HepG2 (cell line): Measurements from ENCODE around the gene AKAIN1. TPM values are rescaled to one million over a fixed set of nuclear protein-coding genes. Genes with fewer than 3 reads are reported as not detected.

ENCODE experiments used
- ADNP ChIP-seq: sonication (generic); formaldehyde crosslinking; IDR thresholded peaks from 2 replicates; pipeline ENCODE4 v1.4.0; 2020; ENCODE audit warnings: missing genetic modification reagents
- ATRX ChIP-seq: sonication (generic); formaldehyde crosslinking; IDR thresholded peaks from 2 replicates; pipeline ENCODE4 v1.4.0; 2020; ENCODE audit warnings: missing genetic modification reagents, borderline replicate concordance
- DZIP1 ChIP-seq: sonication (generic); formaldehyde crosslinking; IDR thresholded peaks from 2 replicates; pipeline ENCODE4 v1.5.0; 2020; ENCODE audit warnings: mild to moderate bottlenecking, missing genetic modification reagents
- HMGA1 ChIP-seq: sonication (generic); formaldehyde crosslinking; conservative IDR thresholded peaks from 2 replicates; pipeline ENCODE4 v1.4.0; 2020; ENCODE audit warnings: missing genetic modification reagents
- KMT2B ChIP-seq: IDR thresholded peaks from 2 replicates; pipeline ENCODE4 v1.6.1; 2016; ENCODE audit warnings: missing genetic modification reagents, missing compliant biosample characterization
- NFKB2 ChIP-seq: sonication (generic); formaldehyde crosslinking; IDR thresholded peaks from 2 replicates; pipeline ENCODE4 v1.4.0; 2020; ENCODE audit warnings: missing genetic modification reagents, borderline replicate concordance
- PLSCR1 ChIP-seq: sonication (generic); formaldehyde crosslinking; IDR thresholded peaks from 2 replicates; pipeline ENCODE4 v1.5.0; 2020; ENCODE audit warnings: missing genetic modification reagents, mild to moderate bottlenecking, borderline replicate concordance
- SIN3A ChIP-seq: IDR thresholded peaks from 2 replicates; pipeline ENCODE4 v1.6.1; 2011; ENCODE audit warnings: low read depth, mild to moderate bottlenecking, control low read depth, low read length, borderline replicate concordance
- SNAPC4 ChIP-seq: sonication (generic); formaldehyde crosslinking; IDR thresholded peaks from 2 replicates; pipeline ENCODE4 v1.4.0; 2020; ENCODE audit warnings: mild to moderate bottlenecking, missing genetic modification reagents
- TFE3 ChIP-seq: IDR thresholded peaks from 2 replicates; pipeline ENCODE4 v1.6.1; 2016
- ZIK1 ChIP-seq: sonication (generic); formaldehyde crosslinking; IDR thresholded peaks from 2 replicates; pipeline ENCODE4 v1.5.0; 2020; ENCODE audit warnings: mild to moderate bottlenecking, low read depth, missing genetic modification reagents, borderline replicate concordance
- ZNF10 ChIP-seq: sonication (generic); formaldehyde crosslinking; IDR thresholded peaks from 2 replicates; pipeline ENCODE4 v1.4.0; 2020; ENCODE audit warnings: mild to moderate bottlenecking, low read depth, missing genetic modification reagents, borderline replicate concordance
- ZNF24 ChIP-seq: fragments of 450-650 bp; IDR thresholded peaks from 2 replicates; pipeline ENCODE4 v1.6.1; 2017; ENCODE audit warnings: antibody characterized with exemption, mild to moderate bottlenecking
- polyA plus RNA-seq, 8 experiments: library from polyadenylated mRNA; depleted of rRNA in 3 of 8; stranded (reverse) in 7 of 8; unstranded in 1 of 8; fragments of >200 nt; fragmentation: Illumina TruSeq in 4 of 8; extraction: Trizol in 4 of 8; gene quantifications; 2 replicates each; pipeline versions ENCODE4 v1.2.1 to v1.2.3, GENCODE V29; 2011 to 2016; ENCODE audit warnings: low read depth in 4 of 8, missing spikeins in 1 of 8, mixed read lengths in 1 of 8; ENCODE audit not compliant: insufficient read depth in 1 of 8
- total RNA-seq, 5 experiments: library from RNA; depleted of rRNA; stranded (reverse); fragments of >200 nt; fragmentation: Illumina TruSeq; extraction: Trizol; gene quantifications; 2 replicates each; pipeline ENCODE4 v1.2.3, GENCODE V29; 2016; ENCODE audit warnings: low read depth in 1 of 5
- TF ChIP-seq, protein P1 (sequence below): sonication (generic); formaldehyde crosslinking; IDR thresholded peaks from 2 replicates; pipeline ENCODE4 v1.4.0; 2020; ENCODE audit warnings: missing genetic modification reagents, borderline replicate concordance

Gene AKAIN1
- total and polyA plus RNA-seq, 2 of the 13 experiments (the other 11 are each of a cell fraction or from before 2014, with no cell fraction given) = not detected

DNA sequence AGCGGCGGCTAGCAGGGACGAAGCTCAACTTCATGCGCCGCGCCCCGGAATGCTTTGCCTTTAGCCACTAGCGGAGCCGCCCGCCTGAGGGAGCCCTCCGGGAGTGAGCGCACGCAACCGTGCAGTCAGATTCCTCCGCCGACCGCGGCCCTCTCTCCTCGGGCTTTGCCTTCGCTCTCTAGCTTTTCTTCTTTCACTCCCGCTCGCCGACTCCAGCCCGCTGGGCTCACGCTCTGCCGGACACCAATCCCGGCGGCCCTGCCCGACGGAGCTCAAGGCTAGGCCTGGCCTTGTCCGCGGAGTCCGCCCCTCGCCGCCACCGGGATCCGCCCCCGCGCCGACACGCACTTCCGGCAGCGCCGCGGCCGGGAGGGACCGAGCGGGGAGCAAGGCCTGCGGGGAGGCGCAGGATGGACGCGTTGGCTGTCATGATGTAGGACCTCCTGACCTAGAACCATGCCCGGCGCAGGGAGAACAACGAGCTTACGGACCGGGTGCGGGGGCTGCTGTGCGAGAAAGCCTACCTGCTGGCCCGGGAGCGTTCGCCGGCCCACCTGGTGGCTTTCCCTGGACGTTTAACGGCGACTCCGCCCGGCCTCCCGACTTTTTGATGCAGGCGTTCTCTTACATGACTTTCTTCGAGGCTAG is 40.8 kb upstream of the AKAIN1 start (continued):
- TF ChIP-seq, protein P1, sequence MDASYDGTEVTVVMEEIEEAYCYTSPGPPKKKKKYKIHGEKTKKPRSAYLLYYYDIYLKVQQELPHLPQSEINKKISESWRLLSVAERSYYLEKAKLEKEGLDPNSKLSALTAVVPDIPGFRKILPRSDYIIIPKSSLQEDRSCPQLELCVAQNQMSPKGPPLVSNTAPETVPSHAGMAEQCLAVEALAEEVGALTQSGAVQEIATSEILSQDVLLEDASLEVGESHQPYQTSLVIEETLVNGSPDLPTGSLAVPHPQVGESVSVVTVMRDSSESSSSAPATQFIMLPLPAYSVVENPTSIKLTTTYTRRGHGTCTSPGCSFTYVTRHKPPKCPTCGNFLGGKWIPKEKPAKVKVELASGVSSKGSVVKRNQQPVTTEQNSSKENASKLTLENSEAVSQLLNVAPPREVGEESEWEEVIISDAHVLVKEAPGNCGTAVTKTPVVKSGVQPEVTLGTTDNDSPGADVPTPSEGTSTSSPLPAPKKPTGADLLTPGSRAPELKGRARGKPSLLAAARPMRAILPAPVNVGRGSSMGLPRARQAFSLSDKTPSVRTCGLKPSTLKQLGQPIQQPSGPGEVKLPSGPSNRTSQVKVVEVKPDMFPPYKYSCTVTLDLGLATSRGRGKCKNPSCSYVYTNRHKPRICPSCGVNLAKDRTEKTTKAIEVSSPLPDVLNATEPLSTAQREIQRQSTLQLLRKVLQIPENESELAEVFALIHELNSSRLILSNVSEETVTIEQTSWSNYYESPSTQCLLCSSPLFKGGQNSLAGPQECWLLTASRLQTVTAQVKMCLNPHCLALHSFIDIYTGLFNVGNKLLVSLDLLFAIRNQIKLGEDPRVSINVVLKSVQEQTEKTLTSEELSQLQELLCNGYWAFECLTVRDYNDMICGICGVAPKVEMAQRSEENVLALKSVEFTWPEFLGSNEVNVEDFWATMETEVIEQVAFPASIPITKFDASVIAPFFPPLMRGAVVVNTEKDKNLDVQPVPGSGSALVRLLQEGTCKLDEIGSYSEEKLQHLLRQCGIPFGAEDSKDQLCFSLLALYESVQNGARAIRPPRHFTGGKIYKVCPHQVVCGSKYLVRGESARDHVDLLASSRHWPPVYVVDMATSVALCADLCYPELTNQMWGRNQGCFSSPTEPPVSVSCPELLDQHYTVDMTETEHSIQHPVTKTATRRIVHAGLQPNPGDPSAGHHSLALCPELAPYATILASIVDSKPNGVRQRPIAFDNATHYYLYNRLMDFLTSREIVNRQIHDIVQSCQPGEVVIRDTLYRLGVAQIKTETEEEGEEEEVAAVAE (CRISPR knock-in tag) = no peak
- TF ChIP-seq ZIK1 (CRISPR knock-in tag) = peak; percentile 69; the same call in 1 of the 2 replicates
- TF ChIP-seq SIN3A = peak; percentile 50; the same call in 1 of the 2 replicates
- peak; percentile 63 for TF ChIP-seq SNAPC4 (CRISPR knock-in tag)
- TF ChIP-seq ZNF24 = no peak
- TF ChIP-seq ZNF10 (CRISPR knock-in tag) = no peak
- peak; percentile 58; the same call in 1 of the 2 replicates for TF ChIP-seq DZIP1 (CRISPR knock-in tag)
- peak; percentile 82 for TF ChIP-seq NFKB2 (CRISPR knock-in tag)
- no peak for TF ChIP-seq ATRX (CRISPR knock-in tag)
- TF ChIP-seq HMGA1 (CRISPR knock-in tag) = no peak
- TF ChIP-seq ADNP (CRISPR knock-in tag) = no peak
- TF ChIP-seq KMT2B (CRISPR knock-in tag) = peak; percentile 89
- no peak for TF ChIP-seq PLSCR1 (CRISPR knock-in tag)
- peak; percentile 41; the same call in 1 of the 2 replicates for TF ChIP-seq TFE3 (CRISPR knock-in tag)
